ENCODE data around the gene ARID2. TPM values are rescaled to one million over a fixed set of nuclear protein-coding genes. Genes with fewer than 3 reads are reported as not detected.

The ARID2 gene
- total and polyA plus RNA-seq, 9 of the 15 experiments (the other 6 are each of a cell fraction or from before 2014, with no cell fraction given): 13.4 to 41.6 (median 29.4) TPM

DNA sequence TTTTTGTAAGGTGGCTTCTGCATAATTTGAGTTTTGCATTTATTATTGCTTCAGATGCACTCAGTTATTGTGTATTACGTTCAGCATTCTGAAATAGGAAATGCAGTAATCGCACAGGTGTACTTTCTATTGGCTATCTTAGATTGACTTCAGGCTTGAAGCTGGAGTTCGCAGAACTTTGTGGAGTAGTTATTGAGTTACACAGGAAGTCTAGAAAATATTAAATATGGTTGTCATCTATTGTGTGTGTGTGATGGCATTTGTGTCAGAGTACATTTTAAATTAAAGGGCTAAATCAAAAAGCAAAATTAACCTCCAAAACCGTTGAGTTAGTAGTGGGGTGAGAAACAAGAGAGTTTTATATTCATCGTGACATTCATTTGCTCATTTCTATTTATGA lies 2.7 kb downstream of the ARID2 start (continued):
- TF ChIP-seq, protein P1, sequence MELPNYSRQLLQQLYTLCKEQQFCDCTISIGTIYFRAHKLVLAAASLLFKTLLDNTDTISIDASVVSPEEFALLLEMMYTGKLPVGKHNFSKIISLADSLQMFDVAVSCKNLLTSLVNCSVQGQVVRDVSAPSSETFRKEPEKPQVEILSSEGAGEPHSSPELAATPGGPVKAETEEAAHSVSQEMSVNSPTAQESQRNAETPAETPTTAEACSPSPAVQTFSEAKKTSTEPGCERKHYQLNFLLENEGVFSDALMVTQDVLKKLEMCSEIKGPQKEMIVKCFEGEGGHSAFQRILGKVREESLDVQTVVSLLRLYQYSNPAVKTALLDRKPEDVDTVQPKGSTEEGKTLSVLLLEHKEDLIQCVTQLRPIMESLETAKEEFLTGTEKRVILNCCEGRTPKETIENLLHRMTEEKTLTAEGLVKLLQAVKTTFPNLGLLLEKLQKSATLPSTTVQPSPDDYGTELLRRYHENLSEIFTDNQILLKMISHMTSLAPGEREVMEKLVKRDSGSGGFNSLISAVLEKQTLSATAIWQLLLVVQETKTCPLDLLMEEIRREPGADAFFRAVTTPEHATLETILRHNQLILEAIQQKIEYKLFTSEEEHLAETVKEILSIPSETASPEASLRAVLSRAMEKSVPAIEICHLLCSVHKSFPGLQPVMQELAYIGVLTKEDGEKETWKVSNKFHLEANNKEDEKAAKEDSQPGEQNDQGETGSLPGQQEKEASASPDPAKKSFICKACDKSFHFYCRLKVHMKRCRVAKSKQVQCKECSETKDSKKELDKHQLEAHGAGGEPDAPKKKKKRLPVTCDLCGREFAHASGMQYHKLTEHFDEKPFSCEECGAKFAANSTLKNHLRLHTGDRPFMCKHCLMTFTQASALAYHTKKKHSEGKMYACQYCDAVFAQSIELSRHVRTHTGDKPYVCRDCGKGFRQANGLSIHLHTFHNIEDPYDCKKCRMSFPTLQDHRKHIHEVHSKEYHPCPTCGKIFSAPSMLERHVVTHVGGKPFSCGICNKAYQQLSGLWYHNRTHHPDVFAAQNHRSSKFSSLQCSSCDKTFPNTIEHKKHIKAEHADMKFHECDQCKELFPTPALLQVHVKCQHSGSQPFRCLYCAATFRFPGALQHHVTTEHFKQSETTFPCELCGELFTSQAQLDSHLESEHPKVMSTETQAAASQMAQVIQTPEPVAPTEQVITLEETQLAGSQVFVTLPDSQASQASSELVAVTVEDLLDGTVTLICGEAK (IDR thresholded peaks at IDR 0.05): 0 out of 2 replicates have a peak, but pooled peaks have one; percentile 9
- TF ChIP-seq, protein P1 (CRISPR knock-in tag; IDR thresholded peaks at IDR 0.05): no peak
- TF ChIP-seq, protein P2, sequence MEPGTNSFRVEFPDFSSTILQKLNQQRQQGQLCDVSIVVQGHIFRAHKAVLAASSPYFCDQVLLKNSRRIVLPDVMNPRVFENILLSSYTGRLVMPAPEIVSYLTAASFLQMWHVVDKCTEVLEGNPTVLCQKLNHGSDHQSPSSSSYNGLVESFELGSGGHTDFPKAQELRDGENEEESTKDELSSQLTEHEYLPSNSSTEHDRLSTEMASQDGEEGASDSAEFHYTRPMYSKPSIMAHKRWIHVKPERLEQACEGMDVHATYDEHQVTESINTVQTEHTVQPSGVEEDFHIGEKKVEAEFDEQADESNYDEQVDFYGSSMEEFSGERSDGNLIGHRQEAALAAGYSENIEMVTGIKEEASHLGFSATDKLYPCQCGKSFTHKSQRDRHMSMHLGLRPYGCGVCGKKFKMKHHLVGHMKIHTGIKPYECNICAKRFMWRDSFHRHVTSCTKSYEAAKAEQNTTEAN (CRISPR knock-in tag; IDR thresholded peaks at IDR 0.05): no peak
- TF ChIP-seq GATAD2B (IDR thresholded peaks at IDR 0.05; ENCODE audit: borderline replicate concordance) (peak; percentile 34; the same call in 1 of the 2 replicates), MEIS2 (IDR thresholded peaks at IDR 0.05; ENCODE audit: partially characterized antibody) (no peak), NCOA6 (IDR thresholded peaks at IDR 0.05) (0 out of 2 replicates have a peak, but pooled peaks have one; percentile 33), CHD1 (IDR thresholded peaks at IDR 0.05; ENCODE audit: low read length) (peak; percentile 32)
- TF ChIP-seq, protein P3, sequence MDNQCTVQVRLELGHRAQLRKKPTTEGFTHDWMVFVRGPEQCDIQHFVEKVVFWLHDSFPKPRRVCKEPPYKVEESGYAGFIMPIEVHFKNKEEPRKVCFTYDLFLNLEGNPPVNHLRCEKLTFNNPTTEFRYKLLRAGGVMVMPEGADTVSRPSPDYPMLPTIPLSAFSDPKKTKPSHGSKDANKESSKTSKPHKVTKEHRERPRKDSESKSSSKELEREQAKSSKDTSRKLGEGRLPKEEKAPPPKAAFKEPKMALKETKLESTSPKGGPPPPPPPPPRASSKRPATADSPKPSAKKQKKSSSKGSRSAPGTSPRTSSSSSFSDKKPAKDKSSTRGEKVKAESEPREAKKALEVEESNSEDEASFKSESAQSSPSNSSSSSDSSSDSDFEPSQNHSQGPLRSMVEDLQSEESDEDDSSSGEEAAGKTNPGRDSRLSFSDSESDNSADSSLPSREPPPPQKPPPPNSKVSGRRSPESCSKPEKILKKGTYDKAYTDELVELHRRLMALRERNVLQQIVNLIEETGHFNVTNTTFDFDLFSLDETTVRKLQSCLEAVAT (IDR thresholded peaks at IDR 0.05): no peak
